A375 (cell line): ENCODE results near the gene ENPP5. TPM values are rescaled to one million over a fixed set of nuclear protein-coding genes. Genes with fewer than 3 reads are reported as not detected.

Source experiments
- total RNA-seq: library from RNA; depleted of rRNA; stranded (reverse); fragments of >200 nt; shearing (Covaris generic); gene quantifications from 2 replicates; pipeline ENCODE4 v1.2.3, GENCODE V29; 2014; rRNA removed

The ENPP5 gene, protein sequence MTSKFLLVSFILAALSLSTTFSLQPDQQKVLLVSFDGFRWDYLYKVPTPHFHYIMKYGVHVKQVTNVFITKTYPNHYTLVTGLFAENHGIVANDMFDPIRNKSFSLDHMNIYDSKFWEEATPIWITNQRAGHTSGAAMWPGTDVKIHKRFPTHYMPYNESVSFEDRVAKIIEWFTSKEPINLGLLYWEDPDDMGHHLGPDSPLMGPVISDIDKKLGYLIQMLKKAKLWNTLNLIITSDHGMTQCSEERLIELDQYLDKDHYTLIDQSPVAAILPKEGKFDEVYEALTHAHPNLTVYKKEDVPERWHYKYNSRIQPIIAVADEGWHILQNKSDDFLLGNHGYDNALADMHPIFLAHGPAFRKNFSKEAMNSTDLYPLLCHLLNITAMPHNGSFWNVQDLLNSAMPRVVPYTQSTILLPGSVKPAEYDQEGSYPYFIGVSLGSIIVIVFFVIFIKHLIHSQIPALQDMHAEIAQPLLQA
- not detected in 2 replicates for total RNA-seq

DNA sequence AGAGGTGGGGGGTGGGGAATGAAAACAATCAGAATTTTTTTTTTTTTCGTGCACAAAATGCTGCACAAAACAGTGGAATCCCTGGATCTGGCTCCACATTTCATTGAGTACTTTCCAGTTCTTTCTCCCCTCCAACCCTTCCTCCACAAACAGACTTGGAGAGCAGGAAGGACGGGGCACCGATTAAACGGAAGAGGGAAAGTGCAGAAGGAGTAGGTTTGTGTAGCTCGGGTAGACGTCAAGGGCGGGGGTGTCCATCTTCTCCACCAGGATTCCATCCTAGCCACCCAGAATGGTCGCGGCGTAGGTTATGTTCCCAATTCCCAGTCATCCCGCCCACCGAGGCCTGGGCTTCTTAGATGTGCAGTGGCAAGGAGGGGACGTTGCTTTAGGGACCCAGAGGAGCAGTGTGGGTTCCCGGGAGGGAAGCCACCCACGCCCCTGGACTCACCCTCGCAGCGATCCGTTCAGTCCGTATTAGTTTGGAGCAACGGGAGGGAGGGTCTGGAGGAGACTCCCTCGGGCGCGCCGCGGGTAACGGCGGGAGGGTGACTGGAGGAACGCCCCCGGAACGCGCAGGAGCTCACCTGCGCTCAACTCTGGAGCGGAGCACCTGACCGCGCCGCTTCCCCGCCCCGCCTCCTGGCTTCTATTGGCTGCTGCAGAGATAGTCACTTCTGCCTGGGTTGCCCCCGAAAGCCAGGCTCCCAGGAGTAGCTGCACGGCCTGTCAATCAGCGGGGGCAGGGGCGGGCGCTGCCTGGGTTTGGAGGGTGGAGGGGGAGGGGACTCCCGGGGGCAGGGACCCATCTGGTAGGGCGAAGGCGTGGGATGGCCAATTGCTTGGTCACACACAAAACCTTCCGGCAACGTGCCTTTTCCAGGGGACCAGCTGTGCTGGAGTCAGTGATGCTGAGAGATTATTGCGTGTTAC is at the start of gene ENPP5:
Gene ENPP5, minus strand, starts transcription at position 624 of the 933 bp plus-strand sequence. CDS start 2,718 bp downstream, outside the sequence.

DNA sequence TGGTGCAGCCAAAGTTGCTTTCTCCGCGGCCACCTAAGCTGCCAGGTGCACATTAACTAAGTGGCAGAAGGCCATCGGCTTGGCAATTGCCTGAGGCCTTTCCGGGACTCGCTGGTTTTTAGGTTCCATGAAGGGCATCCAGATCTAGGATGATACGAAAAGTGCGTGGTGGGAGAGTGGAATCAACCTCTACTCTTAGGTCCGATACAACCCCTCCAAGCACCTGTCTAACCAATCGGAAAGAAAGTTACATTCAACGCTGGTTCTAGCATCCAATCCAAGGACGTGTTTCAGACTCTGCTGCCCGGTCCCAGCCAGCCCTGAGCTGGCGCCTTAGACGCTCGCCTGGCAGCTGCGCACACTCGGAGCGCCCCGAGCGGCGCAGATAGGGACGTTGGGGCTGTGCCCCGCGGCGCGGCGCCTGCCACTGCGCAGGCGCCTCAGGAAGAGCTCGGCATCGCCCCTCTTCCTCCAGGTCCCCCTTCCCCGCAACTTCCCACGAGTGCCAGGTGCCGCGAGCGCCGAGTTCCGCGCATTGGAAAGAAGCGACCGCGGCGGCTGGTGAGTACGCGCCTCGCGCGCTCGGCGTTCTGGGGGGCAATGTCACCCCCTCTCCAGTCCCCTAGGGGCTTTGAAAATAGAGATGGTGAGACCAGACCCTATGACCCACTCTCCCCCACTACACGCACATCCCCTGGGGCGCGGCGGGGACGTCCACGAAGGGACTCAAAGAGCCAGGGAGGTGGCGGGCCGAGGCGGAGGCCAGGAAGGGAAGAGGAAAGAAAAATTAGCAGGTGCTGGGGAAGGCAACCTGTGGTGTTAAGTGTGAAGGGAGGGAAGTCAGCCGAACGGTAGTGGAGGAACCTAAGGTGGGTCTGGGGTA is 40.9 kb downstream of the ENPP5 start, which contains the start of gene ENPP4:
Gene ENPP4, plus strand, starts transcription at position 361 of the 883 bp plus-strand sequence. CDS start 9,595 bp downstream, outside the sequence.

Other genes with a start within 250 kb of the ENPP5 start
- gene CLIC5, start 155.1 kb downstream of the ENPP5 start, total RNA-seq, result 0.03 TPM in 1 of 2 replicates, not detected in the other
- 0.93 and 1.0 TPM in 2 replicates for gene ENPP4, start 41.0 kb downstream of the ENPP5 start, total RNA-seq